Stomach (tissue), 9 donors: ENCODE data around the gene IKBKE. TPM values are rescaled to one million over a fixed set of nuclear protein-coding genes. Genes with fewer than 3 reads are reported as not detected.
A peak's percentile ranks its signal among the peaks of the same experiment; 100 is the strongest.

Experiments used
- DNase-seq, 2 donors: peaks; one replicate each; pipeline versions ENCODE4 v3.0.0 to v3.0.0-alpha.2; 2013 to 2019
- H3K27ac ChIP-seq, 5 donors: fragments of 200-600 bp in 4 of 5; sonication (generic) in 4 of 5; one replicate each; pipeline ENCODE4 v1.5.1; 2013 to 2019; ENCODE audit warnings: mild to moderate bottlenecking in 1 of 5, moderate library complexity in 1 of 5
- H3K27me3 ChIP-seq, 3 donors: fragments of 200-600 bp; sonication (generic); one replicate each; pipeline ENCODE4 v1.5.1; 2017 to 2019; ENCODE audit warnings: mixed run types in 1 of 3
- H3K36me3 ChIP-seq, 4 donors: fragments of 200-600 bp; sonication (generic); 1 replicate in 3 of 4; 2 replicates in 1 of 4; pipeline ENCODE4 v1.5.1; 2016 to 2019
- H3K4me1 ChIP-seq, 4 donors: fragments of 200-600 bp; sonication (generic); one replicate each; pipeline ENCODE4 v1.5.1; 2016 to 2019
- H3K4me3 ChIP-seq, 4 donors: fragments of 200-600 bp; sonication (generic) in 3 of 4; one replicate each; pipeline ENCODE4 v1.5.1; 2016 to 2019; ENCODE audit warnings: mild to moderate bottlenecking in 1 of 4
- H3K9me3 ChIP-seq, 4 donors: fragments of 200-600 bp; sonication (generic); one replicate each; pipeline ENCODE4 v1.5.1; 2016 to 2019
- EP300 ChIP-seq: sonication (generic); formaldehyde crosslinking; IDR thresholded peaks from one replicate; pipeline ENCODE4 v1.6.1; 2017; ENCODE audit warnings: antibody characterized with exemption
- POLR2A ChIP-seq, 4 donors: fragments of 450-650 bp; IDR thresholded peaks; one replicate each; pipeline ENCODE4 v1.6.1; 2016; ENCODE audit warnings: antibody characterized with exemption in 4 of 4, control low read depth in 2 of 4, mild to moderate bottlenecking in 1 of 4, moderate library complexity in 1 of 4
- POLR2AphosphoS5 ChIP-seq, 3 donors: sonication (generic); formaldehyde crosslinking; IDR thresholded peaks; one replicate each; pipeline ENCODE4 v1.6.1; 2016; ENCODE audit warnings: antibody characterized with exemption in 3 of 3
- WGBS, 5 donors: extraction: QIAGEN DNeasy Blood & Tissue Kit in 3 of 5; methylation state at CpG; one replicate each; pipeline versions ENCODE4 v1.1.5 to v1.1.7; 2013 to 2018; 5-methylcytosine and 5-hydroxymethylcytosine counted together
- intact Hi-C: fragments of 100-400 bp; cut with DNase I; formaldehyde crosslinking; loops from one replicate; pipeline ENCODE4 v1.15.1; 2023; ENCODE audit warnings: low total_unique reads
- polyA plus RNA-seq, 3 donors: library from polyadenylated mRNA; stranded (reverse); fragments of 200-250 nt; gene quantifications; one replicate each; pipeline ENCODE4 v1.2.3, GENCODE V29; 2013
- total RNA-seq, 5 donors: library from RNA; depleted of rRNA; stranded (reverse); fragments of >200 nt; gene quantifications; one replicate each; pipeline versions ENCODE4 v1.1.0 to v1.2.3, GENCODE V29; 2014 to 2016
- TF ChIP-seq, protein P1 (sequence below), 7 experiments: fragments of 450-650 bp in 4 of 7; fragments of 200-600 bp in 3 of 7; sonication (generic) in 3 of 7; IDR thresholded peaks; one replicate each; pipeline ENCODE4 v1.5.1; 2016 to 2019; ENCODE audit warnings: antibody characterized with exemption in 7 of 7, control low read depth in 2 of 7, mild to moderate bottlenecking in 1 of 7
- donor health status: healthy with polysubstance abuse.
- donor health status: Bipolar disorder and iron deficiency.
- donor health status: healthy.

IKBKE gene
- total and polyA plus RNA-seq, 8 donors = 4.9 to 49.6 (median 7.8) TPM

DNA sequence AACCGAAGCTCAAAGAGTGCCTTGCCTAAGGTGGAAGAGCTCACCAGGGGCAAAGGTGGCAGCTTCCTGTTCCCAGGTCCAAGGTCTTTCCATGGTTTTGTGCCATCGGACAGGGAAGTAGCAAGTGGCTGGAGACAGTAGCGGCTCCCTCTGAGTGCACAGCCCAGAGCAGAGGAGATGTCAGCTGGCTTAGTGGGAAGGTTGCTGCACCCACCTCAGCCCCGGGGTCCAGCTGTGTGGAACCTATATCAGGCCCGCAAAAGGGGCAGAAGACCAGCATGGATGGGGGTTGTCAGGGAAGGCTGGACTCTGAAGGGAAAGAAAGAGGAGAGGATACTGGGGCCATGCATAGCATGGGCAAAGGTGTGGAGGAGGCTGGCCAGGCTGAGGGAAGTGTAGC is 6.8 kb downstream of the IKBKE start:
- peaks cover 15 to 82% (median 69%) of the 10 kb centered on the region in 4 donors for H3K36me3 ChIP-seq
- intact Hi-C loops = no loop called here

DNA sequence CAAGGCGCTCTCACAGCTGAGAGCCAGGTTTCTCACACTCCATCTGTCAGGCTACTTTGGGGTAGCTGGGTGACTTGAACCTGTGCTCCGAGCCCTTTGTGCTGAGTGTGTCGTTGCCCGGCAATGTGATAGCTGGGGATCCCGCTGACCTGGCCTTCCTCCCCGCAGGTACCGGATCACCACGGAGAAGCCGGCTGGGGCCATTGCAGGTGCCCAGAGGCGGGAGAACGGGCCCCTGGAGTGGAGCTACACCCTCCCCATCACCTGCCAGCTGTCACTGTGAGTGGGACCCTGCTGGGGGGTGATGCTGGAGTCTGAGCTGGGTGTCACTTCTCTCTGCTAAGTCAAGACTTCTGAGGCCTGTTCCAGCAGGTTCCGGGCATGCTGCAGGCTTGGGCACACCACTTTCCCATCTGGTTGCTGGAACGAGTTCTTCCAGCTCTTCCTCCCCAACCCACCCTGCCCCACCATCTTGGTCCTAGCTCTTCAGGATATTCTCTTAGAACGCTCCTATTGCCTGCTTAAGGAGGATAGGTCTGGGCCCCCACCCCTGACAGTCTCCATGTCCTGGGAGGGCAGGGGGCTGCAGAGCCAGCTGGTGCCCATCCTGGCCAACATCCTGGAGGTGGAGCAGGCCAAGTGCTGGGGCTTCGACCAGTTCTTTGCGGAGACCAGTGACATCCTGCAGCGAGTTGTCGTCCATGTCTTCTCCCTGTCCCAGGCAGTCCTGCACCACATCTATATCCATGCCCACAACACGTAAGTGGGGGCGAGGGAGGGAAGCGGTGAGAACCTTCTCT is 7.5 kb downstream of the IKBKE start:
- Histone ChIP-seq H3K4me3 (no peak overlapping the region), H3K27ac (no peak overlapping the region), H3K27me3 (no peaks in the 10 kb centered on the region), H3K36me3 (peaks cover 15 to 88% (median 75%) of the 10 kb centered on the region in 4 donors), H3K4me1 (peaks cover 0 to 7% (median 2%) of the 10 kb centered on the region in 4 donors), H3K9me3 (no peaks in the 10 kb centered on the region)
- no peak for DNase-seq
- intact Hi-C loops = no loop called here
- 82 to 93% (median 89%) methylated on average over 16 to 21 of the region's 21 CpGs for WGBS, 5 donors
- TF ChIP-seq POLR2A (IDR thresholded peaks at IDR 0.05) (no peak), EP300 (no peak), POLR2AphosphoS5 (IDR thresholded peaks at IDR 0.05) (no peak)
- TF ChIP-seq, protein P1, sequence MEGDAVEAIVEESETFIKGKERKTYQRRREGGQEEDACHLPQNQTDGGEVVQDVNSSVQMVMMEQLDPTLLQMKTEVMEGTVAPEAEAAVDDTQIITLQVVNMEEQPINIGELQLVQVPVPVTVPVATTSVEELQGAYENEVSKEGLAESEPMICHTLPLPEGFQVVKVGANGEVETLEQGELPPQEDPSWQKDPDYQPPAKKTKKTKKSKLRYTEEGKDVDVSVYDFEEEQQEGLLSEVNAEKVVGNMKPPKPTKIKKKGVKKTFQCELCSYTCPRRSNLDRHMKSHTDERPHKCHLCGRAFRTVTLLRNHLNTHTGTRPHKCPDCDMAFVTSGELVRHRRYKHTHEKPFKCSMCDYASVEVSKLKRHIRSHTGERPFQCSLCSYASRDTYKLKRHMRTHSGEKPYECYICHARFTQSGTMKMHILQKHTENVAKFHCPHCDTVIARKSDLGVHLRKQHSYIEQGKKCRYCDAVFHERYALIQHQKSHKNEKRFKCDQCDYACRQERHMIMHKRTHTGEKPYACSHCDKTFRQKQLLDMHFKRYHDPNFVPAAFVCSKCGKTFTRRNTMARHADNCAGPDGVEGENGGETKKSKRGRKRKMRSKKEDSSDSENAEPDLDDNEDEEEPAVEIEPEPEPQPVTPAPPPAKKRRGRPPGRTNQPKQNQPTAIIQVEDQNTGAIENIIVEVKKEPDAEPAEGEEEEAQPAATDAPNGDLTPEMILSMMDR (IDR thresholded peaks at IDR 0.05) = no peak

More for the DNA sequence above, 6.8 kb downstream of the IKBKE start:
- no peaks in the 10 kb centered on the region for H3K9me3 ChIP-seq
- H3K4me1 ChIP-seq = peaks cover 6 to 14% (median 9%) of the 10 kb centered on the region in 4 donors
- WGBS, 5 donors = 88 to 94% (median 91%) methylated on average over 4 to 5 of the region's 5 CpGs
- H3K27me3 ChIP-seq = no peaks in the 10 kb centered on the region
- no peak overlapping the region for H3K4me3 ChIP-seq
- no peak for DNase-seq
- no peak overlapping the region for H3K27ac ChIP-seq
- TF ChIP-seq EP300 (no peak), POLR2A (IDR thresholded peaks at IDR 0.05) (no peak), POLR2AphosphoS5 (IDR thresholded peaks at IDR 0.05) (no peak)
- TF ChIP-seq, protein P1 (IDR thresholded peaks at IDR 0.05) = no peak

DNA sequence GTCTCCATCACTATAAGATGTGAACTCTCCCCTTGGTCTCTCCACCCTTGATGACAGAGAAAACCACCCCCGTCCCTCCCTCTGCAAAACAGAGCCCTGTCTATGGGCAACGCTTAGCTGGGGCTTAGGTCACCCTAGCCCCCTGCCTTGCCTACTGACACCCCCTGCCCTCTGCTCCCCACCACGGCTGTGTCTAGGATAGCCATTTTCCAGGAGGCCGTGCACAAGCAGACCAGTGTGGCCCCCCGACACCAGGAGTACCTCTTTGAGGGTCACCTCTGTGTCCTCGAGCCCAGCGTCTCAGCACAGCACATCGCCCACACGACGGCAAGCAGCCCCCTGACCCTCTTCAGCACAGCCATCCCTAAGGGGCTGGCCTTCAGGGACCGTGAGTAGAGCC is 8.5 kb downstream of the IKBKE start:
- TF ChIP-seq POLR2A (IDR thresholded peaks at IDR 0.05) (no peak), POLR2AphosphoS5 (IDR thresholded peaks at IDR 0.05) (no peak), EP300 (no peak)
- TF ChIP-seq, protein P1 (IDR thresholded peaks at IDR 0.05) = no peak
- Histone ChIP-seq H3K27me3 (no peaks in the 10 kb centered on the region), H3K9me3 (no peaks in the 10 kb centered on the region), H3K27ac (no peak overlapping the region), H3K36me3 (peaks cover 20 to 90% (median 79%) of the 10 kb centered on the region in 4 donors), H3K4me1 (no peaks in the 10 kb centered on the region), H3K4me3 (no peak overlapping the region)
- DNase-seq = no peak
- WGBS, 5 donors = 91 to 92% (median 92%) methylated on average over 11 of the region's 11 CpGs
- intact Hi-C loops = no loop called here

DNA sequence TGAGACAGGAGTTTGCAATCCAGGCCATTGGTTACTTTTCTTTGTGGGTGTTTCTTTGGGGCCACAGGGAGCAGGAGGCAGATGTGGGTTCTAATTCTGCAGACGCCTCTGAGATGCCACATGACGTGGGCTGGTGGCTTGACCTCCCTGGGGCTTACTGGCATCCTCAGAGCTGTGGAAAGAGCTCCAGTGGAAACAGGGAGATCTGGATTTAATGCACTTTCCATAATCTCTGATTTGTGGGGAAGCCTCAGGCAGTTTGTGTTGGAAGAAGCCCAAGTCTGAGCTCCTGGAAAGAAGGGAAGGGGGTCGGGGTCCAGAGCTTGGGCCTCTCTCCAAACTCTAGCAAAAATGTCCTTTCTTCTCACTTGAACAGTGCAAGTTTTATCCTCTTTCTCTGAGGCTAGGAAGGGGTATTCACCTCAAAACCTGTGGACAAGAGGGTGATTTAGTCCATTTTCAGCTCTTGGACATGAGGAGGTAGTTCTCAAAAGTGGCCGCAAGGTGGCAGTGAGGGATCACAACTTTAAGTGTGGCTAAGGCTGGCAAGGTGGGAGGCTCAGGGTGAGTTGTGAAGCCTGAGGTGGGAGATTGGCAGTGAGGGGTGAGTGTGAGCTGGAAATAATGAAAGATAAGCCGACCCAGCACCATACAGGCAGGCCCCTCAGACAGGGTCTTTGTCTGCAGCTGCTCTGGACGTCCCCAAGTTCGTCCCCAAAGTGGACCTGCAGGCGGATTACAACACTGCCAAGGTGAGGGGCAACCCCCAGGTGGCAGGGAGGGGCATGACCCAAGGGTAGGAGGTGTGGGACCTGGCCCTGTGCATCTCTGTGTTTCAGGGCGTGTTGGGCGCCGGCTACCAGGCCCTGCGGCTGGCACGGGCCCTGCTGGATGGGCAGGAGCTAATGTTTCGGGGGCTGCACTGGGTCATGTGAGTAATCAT is 9.2 kb downstream of the IKBKE start:
- WGBS, 5 donors = 70 to 80% (median 76%) methylated on average over 14 of the region's 14 CpGs
- H3K27me3 ChIP-seq = no peaks in the 10 kb centered on the region
- intact Hi-C loops = no loop called here
- H3K36me3 ChIP-seq = peaks cover 15 to 90% (median 80%) of the 10 kb centered on the region in 4 donors
- no peak overlapping the region for H3K27ac ChIP-seq
- H3K4me1 ChIP-seq = no peaks in the 10 kb centered on the region
- no peak overlapping the region for H3K4me3 ChIP-seq
- TF ChIP-seq POLR2A (IDR thresholded peaks at IDR 0.05) = no peak
- TF ChIP-seq, protein P1 (IDR thresholded peaks at IDR 0.05) = peak in 5 of 7 experiments; percentile 44 to 78 (median 71)
- H3K9me3 ChIP-seq = no peaks in the 10 kb centered on the region
- peak; percentile 78 to 91 for DNase-seq
